ENCODE results near the gene SH3PXD2B. TPM values are rescaled to one million over a fixed set of nuclear protein-coding genes. Genes with fewer than 3 reads are reported as not detected.
"Not testable (repeated sequence)": the region's sequence is repeated elsewhere in the genome, so short reads cannot be mapped to it uniquely, and the experiment has no call there.

The SH3PXD2B gene
- polyA plus RNA-seq, 3 donors = 0.19 to 0.77 (median 0.31) TPM

GRCh38 chr5:172396994-172397393, 57.3 kb downstream of the SH3PXD2B start:
- H3K27me3 Mint-ChIP-seq (ENCODE audit: low read depth in 3 of 3) = peaks cover 7 to 11% (median 8%) of the 10 kb centered on the region in 3 donors
- WGBS (ENCODE audit: insufficient coverage) = 93% methylated on average over 6 of the region's 8 CpGs
- peaks cover 10 to 36% of the 10 kb centered on the region in 2 donors for H3K9me3 ChIP-seq (replicated peaks in 1 of 2; ENCODE audit: control insufficient read depth in 1 of 2, insufficient read depth in 1 of 2, low read length in 2 of 2)
- H3K36me3 Mint-ChIP-seq; H3K36me3 ChIP-seq (replicated peaks in 1 of 2; ENCODE audit: control insufficient read depth in 1 of 2, insufficient read depth in 2 of 2, low read length in 2 of 2); H3K4me2 ChIP-seq (replicated peaks; ENCODE audit: extremely low read depth, low read length, poor library complexity, severe bottlenecking); H4K20me1 ChIP-seq (ENCODE audit: insufficient read depth, low read length); H3K4me3 ChIP-seq (replicated peaks in 1 of 3; ENCODE audit: low read depth in 2 of 3, low read length in 3 of 3); H3K9ac ChIP-seq (ENCODE audit: insufficient read depth, low read length, poor library complexity, severe bottlenecking); intact Hi-C loops (cut with micrococcal nuclease); H3K4me1 Mint-ChIP-seq; H3K79me2 ChIP-seq (ENCODE audit: insufficient read depth, low read length); DNase-seq; H3K27ac ChIP-seq (ENCODE audit: low read depth in 1 of 2, low read length in 2 of 2); H3K4me1 ChIP-seq (ENCODE audit: control insufficient read depth in 1 of 2, insufficient read depth in 2 of 2, low read length in 2 of 2); H3K4me3 Mint-ChIP-seq; H3K27me3 ChIP-seq (ENCODE audit: control insufficient read depth in 2 of 2, insufficient read depth in 2 of 2, low read length in 2 of 2); H3K27ac Mint-ChIP-seq; H2AFZ ChIP-seq (ENCODE audit: insufficient read depth, low read depth, low read length, poor library complexity, severe bottlenecking): not testable (repeated sequence)
- H3K9me3 Mint-ChIP-seq = peaks cover 14 to 37% (median 31%) of the 10 kb centered on the region in 7 donors

GRCh38 chr5:172396220-172396619, 58.1 kb downstream of the SH3PXD2B start:
- DNase-seq = no peak
- Histone ChIP-seq H3K4me1 (ENCODE audit: control insufficient read depth in 1 of 2, insufficient read depth in 2 of 2, low read length in 2 of 2) (no peaks in the 10 kb centered on the region), H3K27me3 (ENCODE audit: control insufficient read depth in 2 of 2, insufficient read depth in 2 of 2, low read length in 2 of 2) (no peaks in the 10 kb centered on the region), H3K9me3 (replicated peaks in 1 of 2; ENCODE audit: control insufficient read depth in 1 of 2, insufficient read depth in 1 of 2, low read length in 2 of 2) (peaks cover 10 to 36% of the 10 kb centered on the region in 2 donors), H3K79me2 (ENCODE audit: insufficient read depth, low read length) (no peaks in the 10 kb centered on the region), H3K4me2 (replicated peaks; ENCODE audit: extremely low read depth, low read length, poor library complexity, severe bottlenecking) (no peak overlapping the region), H3K9ac (ENCODE audit: insufficient read depth, low read length, poor library complexity, severe bottlenecking) (no peak overlapping the region), H3K36me3 (replicated peaks in 1 of 2; ENCODE audit: control insufficient read depth in 1 of 2, insufficient read depth in 2 of 2, low read length in 2 of 2) (no peaks in the 10 kb centered on the region), H4K20me1 (ENCODE audit: insufficient read depth, low read length) (no peaks in the 10 kb centered on the region), H3K4me3 (replicated peaks in 1 of 3; ENCODE audit: low read depth in 2 of 3, low read length in 3 of 3) (no peak overlapping the region), H3K27ac (ENCODE audit: low read depth in 1 of 2, low read length in 2 of 2) (no peak overlapping the region), H2AFZ (ENCODE audit: insufficient read depth, low read depth, low read length, poor library complexity, severe bottlenecking) (no peak overlapping the region)
- intact Hi-C loops (cut with micrococcal nuclease) = no loop called here
- WGBS (ENCODE audit: insufficient coverage) = no CpG with 5 or more reads among the region's 3 CpGs
- Mint-ChIP-seq H3K27me3 (ENCODE audit: low read depth in 3 of 3) (peaks cover 7 to 13% (median 7%) of the 10 kb centered on the region in 3 donors), H3K27ac (no peak overlapping the region), H3K36me3 (no peaks in the 10 kb centered on the region), H3K4me3 (no peak overlapping the region), H3K9me3 (peaks cover 14 to 37% (median 31%) of the 10 kb centered on the region in 7 donors), H3K4me1 (no peaks in the 10 kb centered on the region)
- no peak for TF ChIP-seq CTCF (IDR thresholded peaks at IDR 0.05)

Data from CD14-positive monocyte (primary cell).